WTC11 (cell line): ENCODE results near the gene TFF3. TPM values are rescaled to one million over a fixed set of nuclear protein-coding genes. Genes with fewer than 3 reads are reported as not detected.

Source experiments
- ATAC-seq: fragments of 200-7000 bp; cut with Tn5 transposase; 2 replicates; pipeline ENCODE4 v1.10.0; 2021; ENCODE audit warnings: mild to moderate bottlenecking, moderate library complexity
- CTCF ChIA-PET: fragments of 300-600 bp; sonication (Branson Sonifier 250); formaldehyde crosslinking; loops from one replicate; lab custom pipeline; 2021; ENCODE audit warnings: antibody characterized with exemption; lab: Charles Lee
- POLR2A ChIA-PET: fragments of 350-600 bp; sonication (Branson Sonifier 250); formaldehyde crosslinking; loops from one replicate; lab custom pipeline; 2021; ENCODE audit warnings: antibody characterized with exemption; lab: Charles Lee
- DNase-seq: peaks from one replicate; pipeline ENCODE4 v3.0.0; 2021; ENCODE audit warnings: low spot score
- H3K27ac Mint-ChIP-seq: 2 replicates; pipeline ENCODE4 v1.8.0; 2021; ENCODE audit warnings: mixed read lengths
- H3K27me3 Mint-ChIP-seq: 2 replicates; pipeline ENCODE4 v1.8.0; 2021; ENCODE audit warnings: low read depth, mild to moderate bottlenecking, moderate library complexity, mixed read lengths
- H3K36me3 Mint-ChIP-seq: 2 replicates; pipeline ENCODE4 v1.8.0; 2021; ENCODE audit warnings: mixed read lengths
- H3K4me1 Mint-ChIP-seq: 2 replicates; pipeline ENCODE4 v1.8.0; 2022; ENCODE audit warnings: mixed read lengths
- H3K4me3 Mint-ChIP-seq: 2 replicates; pipeline ENCODE4 v1.8.0; 2021; ENCODE audit warnings: mild to moderate bottlenecking, moderate library complexity, mixed read lengths
- H3K9me3 Mint-ChIP-seq: 2 replicates; pipeline ENCODE4 v1.8.0; 2021; ENCODE audit warnings: mixed read lengths
- ATF1 ChIP-seq: sonication (generic); formaldehyde crosslinking; IDR thresholded peaks from 2 replicates; pipeline ENCODE4 v1.8.1; 2023; ENCODE audit warnings: mild to moderate bottlenecking, moderate library complexity, missing genetic modification reagents
- CBFB ChIP-seq: sonication (generic); formaldehyde crosslinking; IDR thresholded peaks from 2 replicates; pipeline ENCODE4 v1.8.1; 2022; ENCODE audit warnings: mild to moderate bottlenecking, low read depth, missing genetic modification reagents
- ELF4 ChIP-seq: sonication (generic); formaldehyde crosslinking; IDR thresholded peaks from 2 replicates; pipeline ENCODE4 v1.8.1; 2022; ENCODE audit warnings: low read depth, mild to moderate bottlenecking, moderate library complexity, missing genetic modification reagents
- EMX1 ChIP-seq: fragments of 250-450 bp; sonication (Bioruptor Pico); IDR thresholded peaks from 2 replicates; pipeline ENCODE4 v1.8.0; 2021; ENCODE audit warnings: mild to moderate bottlenecking
- ESRRA ChIP-seq: sonication (generic); formaldehyde crosslinking; IDR thresholded peaks from 2 replicates; pipeline ENCODE4 v1.8.1; 2022; ENCODE audit warnings: mild to moderate bottlenecking, missing genetic modification reagents, borderline replicate concordance
- FOXK1 ChIP-seq: sonication (generic); formaldehyde crosslinking; IDR thresholded peaks from 2 replicates; pipeline ENCODE4 v1.8.0; 2022; ENCODE audit warnings: mild to moderate bottlenecking, moderate library complexity, missing genetic modification reagents
- GRHL2 ChIP-seq: fragments of 250-450 bp; sonication (Bioruptor Pico); IDR thresholded peaks from 2 replicates; pipeline ENCODE4 v1.8.0; 2022; ENCODE audit warnings: mild to moderate bottlenecking, moderate library complexity; ENCODE audit not compliant: insufficient replicate concordance, severe bottlenecking
- KAT7 ChIP-seq: sonication (generic); formaldehyde crosslinking; IDR thresholded peaks from 2 replicates; pipeline ENCODE4 v1.8.1; 2023; ENCODE audit warnings: missing genetic modification reagents, mild to moderate bottlenecking, borderline replicate concordance
- NFATC4 ChIP-seq: fragments of 250-450 bp; sonication (Bioruptor Pico); IDR thresholded peaks from 2 replicates; pipeline ENCODE4 v1.9.0; 2021; ENCODE audit warnings: mild to moderate bottlenecking
- NFYB ChIP-seq: sonication (generic); formaldehyde crosslinking; conservative IDR thresholded peaks from 2 replicates; pipeline ENCODE4 v1.8.0; 2022; ENCODE audit warnings: low read depth, missing genetic modification reagents
- OVOL2 ChIP-seq: fragments of 250-450 bp; sonication (Bioruptor Pico); IDR thresholded peaks from 2 replicates; pipeline ENCODE4 v1.9.0; 2021; ENCODE audit warnings: mild to moderate bottlenecking, borderline replicate concordance
- SMAD3 ChIP-seq: sonication (generic); formaldehyde crosslinking; IDR thresholded peaks from 2 replicates; pipeline ENCODE4 v1.8.0; 2022; ENCODE audit warnings: missing genetic modification reagents, mild to moderate bottlenecking, borderline replicate concordance
- SOX15 ChIP-seq: fragments of 250-450 bp; sonication (Bioruptor Pico); IDR thresholded peaks from 2 replicates; pipeline ENCODE4 v1.9.0; 2021; ENCODE audit warnings: mild to moderate bottlenecking
- SP1 ChIP-seq: sonication (generic); formaldehyde crosslinking; conservative IDR thresholded peaks from 2 replicates; pipeline ENCODE4 v1.8.1; 2022; ENCODE audit warnings: missing genetic modification reagents
- TEAD4 ChIP-seq: sonication (generic); formaldehyde crosslinking; IDR thresholded peaks from 2 replicates; pipeline ENCODE4 v1.8.0; 2022; ENCODE audit warnings: mild to moderate bottlenecking, missing genetic modification reagents
- ZNF121 ChIP-seq: sonication (generic); formaldehyde crosslinking; IDR thresholded peaks from 2 replicates; pipeline ENCODE4 v1.8.0; 2023; ENCODE audit warnings: missing genetic modification reagents
- ZNF219 ChIP-seq: sonication (generic); formaldehyde crosslinking; IDR thresholded peaks from 2 replicates; pipeline ENCODE4 v1.8.0; 2023; ENCODE audit warnings: missing genetic modification reagents, mild to moderate bottlenecking, borderline replicate concordance
- ZNF317 ChIP-seq: sonication (generic); formaldehyde crosslinking; IDR thresholded peaks from 2 replicates; pipeline ENCODE4 v1.8.1; 2023; ENCODE audit warnings: low read depth, mild to moderate bottlenecking, moderate library complexity, missing genetic modification reagents, borderline replicate concordance
- ZNF396 ChIP-seq: fragments of 250-450 bp; sonication (Bioruptor Pico); IDR thresholded peaks from 2 replicates; pipeline ENCODE4 v1.8.0; 2021; ENCODE audit warnings: mild to moderate bottlenecking, moderate library complexity, borderline replicate concordance
- ZNF423 ChIP-seq: fragments of 250-450 bp; sonication (Bioruptor Pico); IDR thresholded peaks from 2 replicates; pipeline ENCODE4 v2.1.2; 2022; ENCODE audit warnings: mild to moderate bottlenecking, moderate library complexity
- total RNA-seq: library from RNA; stranded (reverse); gene quantifications from 3 replicates; pipeline ENCODE4 v1.2.3, GENCODE V29; 2021
- TF ChIP-seq, protein P1 (sequence below): sonication (generic); formaldehyde crosslinking; IDR thresholded peaks from 2 replicates; pipeline ENCODE4 v1.8.0; 2023; ENCODE audit warnings: missing genetic modification reagents
- TF ChIP-seq, protein P2 (sequence below): sonication (generic); formaldehyde crosslinking; IDR thresholded peaks from 2 replicates; pipeline ENCODE4 v1.8.1; 2023; ENCODE audit warnings: mild to moderate bottlenecking, missing genetic modification reagents
- TF ChIP-seq, protein P3 (sequence below): sonication (generic); formaldehyde crosslinking; IDR thresholded peaks from 2 replicates; pipeline ENCODE4 v1.8.1; 2022; ENCODE audit warnings: low read depth, mild to moderate bottlenecking, moderate library complexity, missing genetic modification reagents, borderline replicate concordance
- TF ChIP-seq, protein P4 (sequence below): sonication (generic); formaldehyde crosslinking; IDR thresholded peaks from 2 replicates; pipeline ENCODE4 v1.8.1; 2023; ENCODE audit warnings: mild to moderate bottlenecking, missing genetic modification reagents, moderate library complexity
- TF ChIP-seq, protein P5 (sequence below): fragments of 250-450 bp; sonication (Bioruptor Pico); IDR thresholded peaks from 2 replicates; pipeline ENCODE4 v1.9.0; 2021; ENCODE audit warnings: mild to moderate bottlenecking
- TF ChIP-seq, protein P6 (sequence below): fragments of 200-600 bp; IDR thresholded peaks from 2 replicates; pipeline ENCODE4 v1.8.0; 2022; ENCODE audit warnings: antibody characterized with exemption
- TF ChIP-seq, protein P7 (sequence below): sonication (generic); formaldehyde crosslinking; IDR thresholded peaks from 2 replicates; pipeline ENCODE4 v1.8.0; 2023; ENCODE audit warnings: mild to moderate bottlenecking, missing genetic modification reagents

Gene TFF3
- total RNA-seq, 1 experiment from 2014 or later: 4.2 TPM

DNA sequence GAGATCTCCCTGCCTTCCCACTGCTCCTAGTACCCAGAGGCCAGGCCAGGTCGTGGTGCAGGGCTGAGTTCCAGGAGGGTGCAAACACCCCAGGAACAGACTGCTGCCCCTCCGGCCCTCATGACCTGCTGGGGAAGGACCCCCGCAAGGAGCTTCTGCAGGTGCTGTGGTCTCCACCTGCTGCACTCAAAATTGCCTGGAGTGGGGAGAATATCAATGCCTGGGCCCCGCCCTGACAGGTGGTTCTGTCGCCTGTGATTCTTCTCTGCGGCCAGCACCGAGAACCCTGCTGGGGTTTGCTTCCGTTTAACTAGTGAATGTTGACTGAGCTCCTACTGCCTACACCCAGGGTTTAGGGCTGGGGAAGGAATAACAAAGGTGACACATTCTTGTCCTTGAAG, 2.1 kb upstream of the TFF3 start (continued):
- TF ChIP-seq SMAD3 (CRISPR knock-in tag) (no peak), ZNF121 (CRISPR knock-in tag) (no peak), KAT7 (no peak), ZNF317 (CRISPR knock-in tag) (no peak), ZNF423 (CRISPR knock-in tag) (no peak), SP1 (CRISPR knock-in tag) (no peak), NFYB (CRISPR knock-in tag) (no peak), GRHL2 (CRISPR knock-in tag) (no peak), EMX1 (CRISPR knock-in tag) (no peak), ELF4 (no peak)
- TF ChIP-seq, protein P1, sequence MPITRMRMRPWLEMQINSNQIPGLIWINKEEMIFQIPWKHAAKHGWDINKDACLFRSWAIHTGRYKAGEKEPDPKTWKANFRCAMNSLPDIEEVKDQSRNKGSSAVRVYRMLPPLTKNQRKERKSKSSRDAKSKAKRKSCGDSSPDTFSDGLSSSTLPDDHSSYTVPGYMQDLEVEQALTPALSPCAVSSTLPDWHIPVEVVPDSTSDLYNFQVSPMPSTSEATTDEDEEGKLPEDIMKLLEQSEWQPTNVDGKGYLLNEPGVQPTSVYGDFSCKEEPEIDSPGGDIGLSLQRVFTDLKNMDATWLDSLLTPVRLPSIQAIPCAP (CRISPR knock-in tag): no peak
- TF ChIP-seq, protein P2, sequence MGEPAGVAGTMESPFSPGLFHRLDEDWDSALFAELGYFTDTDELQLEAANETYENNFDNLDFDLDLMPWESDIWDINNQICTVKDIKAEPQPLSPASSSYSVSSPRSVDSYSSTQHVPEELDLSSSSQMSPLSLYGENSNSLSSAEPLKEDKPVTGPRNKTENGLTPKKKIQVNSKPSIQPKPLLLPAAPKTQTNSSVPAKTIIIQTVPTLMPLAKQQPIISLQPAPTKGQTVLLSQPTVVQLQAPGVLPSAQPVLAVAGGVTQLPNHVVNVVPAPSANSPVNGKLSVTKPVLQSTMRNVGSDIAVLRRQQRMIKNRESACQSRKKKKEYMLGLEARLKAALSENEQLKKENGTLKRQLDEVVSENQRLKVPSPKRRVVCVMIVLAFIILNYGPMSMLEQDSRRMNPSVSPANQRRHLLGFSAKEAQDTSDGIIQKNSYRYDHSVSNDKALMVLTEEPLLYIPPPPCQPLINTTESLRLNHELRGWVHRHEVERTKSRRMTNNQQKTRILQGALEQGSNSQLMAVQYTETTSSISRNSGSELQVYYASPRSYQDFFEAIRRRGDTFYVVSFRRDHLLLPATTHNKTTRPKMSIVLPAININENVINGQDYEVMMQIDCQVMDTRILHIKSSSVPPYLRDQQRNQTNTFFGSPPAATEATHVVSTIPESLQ (CRISPR knock-in tag): no peak

DNA sequence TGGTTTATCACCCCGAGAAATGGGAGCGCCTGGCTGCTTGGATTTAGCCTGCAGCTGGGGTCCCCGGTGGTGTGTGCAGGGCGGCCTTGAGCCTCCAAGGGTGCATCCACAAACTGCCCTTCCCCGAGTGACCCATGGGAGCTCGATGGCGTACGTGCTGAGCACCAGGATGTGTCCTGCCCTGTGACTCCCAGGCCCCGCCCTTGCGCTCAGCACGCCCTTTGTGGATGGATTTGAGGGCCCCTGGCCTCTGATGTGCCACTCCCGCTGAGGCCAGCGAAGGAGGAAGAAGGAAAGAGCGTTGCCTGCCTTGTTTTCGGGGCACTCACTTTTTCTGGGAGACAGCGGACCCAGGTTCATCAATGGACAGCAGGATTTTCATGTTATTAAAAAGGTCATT, 1.7 kb upstream of the TFF3 start:
- no peaks in the 10 kb centered on the region for H3K36me3 Mint-ChIP-seq
- CTCF ChIA-PET: interaction anchor here (1.2 to 11.5 kb wide), 4 partner anchors 20 to 171 kb away, joined by 3 to 165 read pairs (median 3); no protein-coding TSS in a partner anchor
- no peak for DNase-seq

More for the DNA sequence above, 1.7 kb upstream of the TFF3 start:
- TF ChIP-seq, protein P1 (CRISPR knock-in tag): no peak
- TF ChIP-seq, protein P3, sequence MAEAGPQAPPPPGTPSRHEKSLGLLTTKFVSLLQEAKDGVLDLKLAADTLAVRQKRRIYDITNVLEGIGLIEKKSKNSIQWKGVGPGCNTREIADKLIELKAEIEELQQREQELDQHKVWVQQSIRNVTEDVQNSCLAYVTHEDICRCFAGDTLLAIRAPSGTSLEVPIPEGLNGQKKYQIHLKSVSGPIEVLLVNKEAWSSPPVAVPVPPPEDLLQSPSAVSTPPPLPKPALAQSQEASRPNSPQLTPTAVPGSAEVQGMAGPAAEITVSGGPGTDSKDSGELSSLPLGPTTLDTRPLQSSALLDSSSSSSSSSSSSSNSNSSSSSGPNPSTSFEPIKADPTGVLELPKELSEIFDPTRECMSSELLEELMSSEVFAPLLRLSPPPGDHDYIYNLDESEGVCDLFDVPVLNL (CRISPR knock-in tag): no peak
- TF ChIP-seq ZNF219 (CRISPR knock-in tag) (no peak), FOXK1 (CRISPR knock-in tag) (no peak), ZNF317 (CRISPR knock-in tag) (no peak), NFATC4 (CRISPR knock-in tag) (no peak), ATF1 (CRISPR knock-in tag) (no peak), ZNF396 (CRISPR knock-in tag) (no peak), SOX15 (CRISPR knock-in tag) (no peak), TEAD4 (CRISPR knock-in tag) (no peak), CBFB (CRISPR knock-in tag) (no peak), OVOL2 (CRISPR knock-in tag) (no peak), ESRRA (CRISPR knock-in tag) (no peak)
- TF ChIP-seq, protein P4, sequence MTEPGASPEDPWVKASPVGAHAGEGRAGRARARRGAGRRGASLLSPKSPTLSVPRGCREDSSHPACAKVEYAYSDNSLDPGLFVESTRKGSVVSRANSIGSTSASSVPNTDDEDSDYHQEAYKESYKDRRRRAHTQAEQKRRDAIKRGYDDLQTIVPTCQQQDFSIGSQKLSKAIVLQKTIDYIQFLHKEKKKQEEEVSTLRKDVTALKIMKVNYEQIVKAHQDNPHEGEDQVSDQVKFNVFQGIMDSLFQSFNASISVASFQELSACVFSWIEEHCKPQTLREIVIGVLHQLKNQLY (CRISPR knock-in tag): no peak
- TF ChIP-seq, protein P5, sequence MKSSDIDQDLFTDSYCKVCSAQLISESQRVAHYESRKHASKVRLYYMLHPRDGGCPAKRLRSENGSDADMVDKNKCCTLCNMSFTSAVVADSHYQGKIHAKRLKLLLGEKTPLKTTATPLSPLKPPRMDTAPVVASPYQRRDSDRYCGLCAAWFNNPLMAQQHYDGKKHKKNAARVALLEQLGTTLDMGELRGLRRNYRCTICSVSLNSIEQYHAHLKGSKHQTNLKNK (CRISPR knock-in tag): no peak
- TF ChIP-seq, protein P6, sequence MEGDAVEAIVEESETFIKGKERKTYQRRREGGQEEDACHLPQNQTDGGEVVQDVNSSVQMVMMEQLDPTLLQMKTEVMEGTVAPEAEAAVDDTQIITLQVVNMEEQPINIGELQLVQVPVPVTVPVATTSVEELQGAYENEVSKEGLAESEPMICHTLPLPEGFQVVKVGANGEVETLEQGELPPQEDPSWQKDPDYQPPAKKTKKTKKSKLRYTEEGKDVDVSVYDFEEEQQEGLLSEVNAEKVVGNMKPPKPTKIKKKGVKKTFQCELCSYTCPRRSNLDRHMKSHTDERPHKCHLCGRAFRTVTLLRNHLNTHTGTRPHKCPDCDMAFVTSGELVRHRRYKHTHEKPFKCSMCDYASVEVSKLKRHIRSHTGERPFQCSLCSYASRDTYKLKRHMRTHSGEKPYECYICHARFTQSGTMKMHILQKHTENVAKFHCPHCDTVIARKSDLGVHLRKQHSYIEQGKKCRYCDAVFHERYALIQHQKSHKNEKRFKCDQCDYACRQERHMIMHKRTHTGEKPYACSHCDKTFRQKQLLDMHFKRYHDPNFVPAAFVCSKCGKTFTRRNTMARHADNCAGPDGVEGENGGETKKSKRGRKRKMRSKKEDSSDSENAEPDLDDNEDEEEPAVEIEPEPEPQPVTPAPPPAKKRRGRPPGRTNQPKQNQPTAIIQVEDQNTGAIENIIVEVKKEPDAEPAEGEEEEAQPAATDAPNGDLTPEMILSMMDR: no peak
- TF ChIP-seq, protein P7, sequence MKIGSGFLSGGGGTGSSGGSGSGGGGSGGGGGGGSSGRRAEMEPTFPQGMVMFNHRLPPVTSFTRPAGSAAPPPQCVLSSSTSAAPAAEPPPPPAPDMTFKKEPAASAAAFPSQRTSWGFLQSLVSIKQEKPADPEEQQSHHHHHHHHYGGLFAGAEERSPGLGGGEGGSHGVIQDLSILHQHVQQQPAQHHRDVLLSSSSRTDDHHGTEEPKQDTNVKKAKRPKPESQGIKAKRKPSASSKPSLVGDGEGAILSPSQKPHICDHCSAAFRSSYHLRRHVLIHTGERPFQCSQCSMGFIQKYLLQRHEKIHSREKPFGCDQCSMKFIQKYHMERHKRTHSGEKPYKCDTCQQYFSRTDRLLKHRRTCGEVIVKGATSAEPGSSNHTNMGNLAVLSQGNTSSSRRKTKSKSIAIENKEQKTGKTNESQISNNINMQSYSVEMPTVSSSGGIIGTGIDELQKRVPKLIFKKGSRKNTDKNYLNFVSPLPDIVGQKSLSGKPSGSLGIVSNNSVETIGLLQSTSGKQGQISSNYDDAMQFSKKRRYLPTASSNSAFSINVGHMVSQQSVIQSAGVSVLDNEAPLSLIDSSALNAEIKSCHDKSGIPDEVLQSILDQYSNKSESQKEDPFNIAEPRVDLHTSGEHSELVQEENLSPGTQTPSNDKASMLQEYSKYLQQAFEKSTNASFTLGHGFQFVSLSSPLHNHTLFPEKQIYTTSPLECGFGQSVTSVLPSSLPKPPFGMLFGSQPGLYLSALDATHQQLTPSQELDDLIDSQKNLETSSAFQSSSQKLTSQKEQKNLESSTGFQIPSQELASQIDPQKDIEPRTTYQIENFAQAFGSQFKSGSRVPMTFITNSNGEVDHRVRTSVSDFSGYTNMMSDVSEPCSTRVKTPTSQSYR (CRISPR knock-in tag): no peak
- H3K4me3 Mint-ChIP-seq: no peak overlapping the region
- H3K27ac Mint-ChIP-seq: no peak overlapping the region
- no peaks in the 10 kb centered on the region for H3K9me3 Mint-ChIP-seq
- peaks cover 68% of the 10 kb centered on the region for H3K4me1 Mint-ChIP-seq
- ATAC-seq: no peak
- no peaks in the 10 kb centered on the region for H3K27me3 Mint-ChIP-seq
- POLR2A ChIA-PET: no interaction called here
